Skin epidermis (tissue), 12 donors: Measurements from ENCODE around the gene UNC79.

Experiments used
- H3K27ac ChIP-seq, 21 experiments: fragments of 200-600 bp; sonication (generic) in 11 of 21; one replicate each; pipeline ENCODE4 v1.5.0; 2020; ENCODE audit warnings: mild to moderate bottlenecking in 3 of 21, inconsistent platforms in 2 of 21, moderate library complexity in 2 of 21
- H3K4me3 ChIP-seq, 7 experiments: fragments of 200-600 bp; sonication (generic) in 2 of 7; one replicate each; pipeline ENCODE4 v1.5.0; 2020; ENCODE audit warnings: inconsistent platforms in 2 of 7, mild to moderate bottlenecking in 2 of 7, moderate library complexity in 1 of 7

UNC79 gene

GRCh38 chr14:93717668-93718320 lies 287.1 kb downstream of the UNC79 start:
- Histone ChIP-seq H3K4me3 (no peak overlapping the region), H3K27ac (no peak overlapping the region)

DNA sequence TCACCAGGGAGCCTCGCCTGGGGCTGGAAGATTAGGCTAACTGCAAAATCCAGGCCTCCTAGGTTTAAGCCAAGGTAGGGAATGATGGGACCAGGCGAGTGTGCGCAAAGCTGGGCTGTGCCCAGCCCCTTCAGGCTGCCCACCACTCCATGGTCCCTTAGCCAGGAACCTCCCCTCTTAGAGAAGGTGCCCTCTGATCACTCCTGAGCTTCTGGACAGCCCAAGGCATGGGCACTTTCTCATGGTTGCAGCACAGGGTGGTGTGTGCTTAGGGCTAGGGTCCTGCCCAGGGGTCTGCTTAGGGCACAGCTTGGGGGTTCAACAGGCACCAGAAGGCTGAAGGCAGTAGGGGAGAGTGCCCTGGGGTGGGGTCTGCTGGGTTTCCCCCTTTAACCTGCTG lies 288.5 kb downstream of the UNC79 start:
- H3K4me3 ChIP-seq, result no peak overlapping the region
- no peak overlapping the region for H3K27ac ChIP-seq

GRCh38 chr14:93720076-93720815 lies 289.5 kb downstream of the UNC79 start:
- Histone ChIP-seq H3K4me3 (no peak overlapping the region), H3K27ac (no peak overlapping the region)

DNA sequence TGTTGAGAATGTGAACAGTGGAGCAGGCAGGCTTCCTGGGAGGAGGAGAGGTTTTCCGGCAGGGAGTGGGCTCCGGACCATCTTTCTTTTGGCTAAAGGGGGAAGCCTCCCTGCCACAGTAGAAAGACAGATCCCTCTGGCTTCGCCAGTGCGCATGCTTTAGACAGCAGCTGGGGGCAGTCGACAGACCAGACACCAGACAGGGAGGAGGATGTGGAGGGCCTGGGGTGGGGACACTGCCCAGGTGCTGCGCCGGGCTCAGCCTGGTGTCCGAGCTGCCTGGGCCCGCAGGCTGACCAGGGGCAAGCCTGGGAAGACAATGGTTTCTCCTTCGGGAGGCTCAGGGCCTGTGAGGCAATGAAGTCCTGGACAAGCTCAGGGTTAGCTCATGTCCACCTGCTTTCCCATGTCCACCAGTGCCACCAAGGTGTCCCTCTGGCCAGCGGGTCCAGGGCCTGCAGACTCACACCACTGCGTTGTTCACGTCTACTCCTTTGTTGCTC lies 290.3 kb downstream of the UNC79 start:
- Histone ChIP-seq H3K27ac (no peak overlapping the region), H3K4me3 (no peak overlapping the region)

GRCh38 chr14:93723001-93723400 lies 292.3 kb downstream of the UNC79 start:
- H3K27ac ChIP-seq, result no peak overlapping the region

GRCh38 chr14:93725002-93725582 lies 294.4 kb downstream of the UNC79 start:
- Histone ChIP-seq H3K27ac (no peak overlapping the region), H3K4me3 (no peak overlapping the region)

More at GRCh38 chr14:93723001-93723400, 292.3 kb downstream of the UNC79 start:
- no peak overlapping the region for H3K4me3 ChIP-seq

GRCh38 chr14:93725993-93726392 lies 295.3 kb downstream of the UNC79 start:
- Histone ChIP-seq H3K27ac (no peak overlapping the region), H3K4me3 (no peak overlapping the region)

GRCh38 chr14:93727039-93727740 lies 296.5 kb downstream of the UNC79 start:
- H3K27ac ChIP-seq, result no peak overlapping the region
- no peak overlapping the region for H3K4me3 ChIP-seq

- Histone ChIP-seq H3K4me3 (no peak overlapping the region), H3K27ac (no peak overlapping the region)
Observed at GRCh38 chr14:93727917-93728650, 297.3 kb downstream of the UNC79 start.

GRCh38 chr14:93728651-93729016 lies 297.9 kb downstream of the UNC79 start:
- no peak overlapping the region for H3K4me3 ChIP-seq
- H3K27ac ChIP-seq, result no peak overlapping the region

GRCh38 chr14:93729993-93730392 lies 299.3 kb downstream of the UNC79 start:
- no peak overlapping the region for H3K27ac ChIP-seq
- no peak overlapping the region for H3K4me3 ChIP-seq

GRCh38 chr14:93731753-93732152 lies 301.0 kb downstream of the UNC79 start:
- no peak overlapping the region for H3K27ac ChIP-seq
- no peak overlapping the region for H3K4me3 ChIP-seq

GRCh38 chr14:93732524-93732923 lies 301.8 kb downstream of the UNC79 start:
- no peak overlapping the region for H3K27ac ChIP-seq

GRCh38 chr14:93733231-93733630 lies 302.5 kb downstream of the UNC79 start:
- no peak overlapping the region for H3K4me3 ChIP-seq
- no peak overlapping the region for H3K27ac ChIP-seq

More at GRCh38 chr14:93732524-93732923, 301.8 kb downstream of the UNC79 start:
- H3K4me3 ChIP-seq, result no peak overlapping the region

GRCh38 chr14:93733631-93734030 lies 302.9 kb downstream of the UNC79 start:
- Histone ChIP-seq H3K27ac (no peak overlapping the region), H3K4me3 (no peak overlapping the region)

DNA sequence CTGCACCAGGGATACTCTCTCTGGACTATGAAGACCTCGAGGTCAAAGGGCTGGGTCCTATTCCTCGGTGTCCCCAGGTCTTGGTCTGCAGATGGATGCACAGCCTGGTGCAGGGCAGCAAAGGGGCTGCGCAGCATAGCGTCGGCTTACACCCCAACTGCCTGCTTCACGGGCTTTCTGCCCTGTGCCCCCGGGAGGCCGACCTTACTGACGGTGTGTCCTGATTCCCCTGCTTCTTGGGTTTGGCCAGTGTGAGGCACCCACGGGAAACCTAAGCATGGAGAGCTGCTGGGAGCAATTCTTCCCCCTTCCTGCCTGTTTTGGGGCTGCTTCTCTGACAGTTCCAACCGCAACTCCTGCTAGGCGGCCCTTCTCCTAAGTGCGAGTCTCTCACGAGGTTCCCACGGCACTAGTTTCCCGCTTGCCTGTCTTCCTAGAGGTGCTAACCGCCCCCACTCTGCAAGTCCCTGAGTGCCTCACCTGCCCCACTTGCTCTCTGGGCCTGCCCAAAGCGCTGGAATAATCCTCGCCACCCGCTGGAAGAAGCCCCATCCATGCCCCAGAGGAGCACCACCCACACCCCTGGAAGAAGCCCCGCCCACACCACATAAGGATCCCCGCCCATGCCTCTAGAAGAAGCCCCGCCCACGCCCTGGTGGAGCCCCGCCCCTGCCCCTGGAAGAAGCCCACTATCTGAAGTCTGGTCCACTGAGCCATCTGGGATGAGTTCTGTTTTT lies 303.5 kb downstream of the UNC79 start:
- no peak overlapping the region for H3K27ac ChIP-seq
- H3K4me3 ChIP-seq, result no peak overlapping the region

DNA sequence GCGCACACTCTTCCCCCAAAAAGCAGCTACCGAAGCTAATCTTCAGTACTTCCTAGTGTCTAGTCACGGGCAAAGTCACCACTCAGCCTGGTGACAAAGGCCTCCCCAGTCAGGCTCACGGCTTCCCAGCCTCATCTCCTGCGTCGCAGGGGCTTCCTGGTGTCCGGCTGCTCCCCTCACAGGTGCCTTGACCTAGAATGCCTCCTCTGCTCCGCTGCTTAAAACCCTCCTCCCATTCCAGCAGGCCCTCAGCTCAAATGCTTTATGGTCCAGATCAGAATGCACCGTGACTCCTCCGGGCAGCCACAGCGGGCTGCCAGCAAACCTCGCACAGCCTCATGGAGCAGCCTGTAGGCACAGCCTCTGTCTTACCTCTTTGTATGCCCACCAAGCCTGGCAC lies 304.5 kb downstream of the UNC79 start:
- Histone ChIP-seq H3K27ac (no peak overlapping the region), H3K4me3 (no peak overlapping the region)

GRCh38 chr14:93736378-93737014 lies 305.8 kb downstream of the UNC79 start:
- Histone ChIP-seq H3K27ac (no peak overlapping the region), H3K4me3 (no peak overlapping the region)

GRCh38 chr14:93737634-93738033 lies 306.9 kb downstream of the UNC79 start:
- no peak overlapping the region for H3K4me3 ChIP-seq
- H3K27ac ChIP-seq, result no peak overlapping the region
